HEK293 (cell line): ENCODE data around the gene CMPK1.

ENCODE experiments used
- CTCF ChIA-PET: fragments of 350-600 bp; formaldehyde crosslinking; extraction: SDS; loops from one replicate; lab custom pipeline; 2021; ENCODE audit warnings: antibody characterized with exemption; lab: Yijun Ruan, JAX
- POLR2A ChIA-PET: fragments of 300-600 bp; formaldehyde crosslinking; extraction: SDS; loops from one replicate; lab custom pipeline; 2020; ENCODE audit warnings: antibody characterized with exemption, inconsistent platforms; lab: Yijun Ruan, JAX
- H3K27ac ChIP-seq: fragments of 200-500 bp; sonication (Bioruptor generic); 2 replicates; pipeline ENCODE4 v1.5.1; 2014; ENCODE audit warnings: low read depth, low read length, control low read depth, inconsistent platforms; ENCODE audit errors: extremely low read depth
- H3K36me3 ChIP-seq, 2 experiments: fragments of 200-500 bp in 1 of 2; sonication (Bioruptor generic) in 1 of 2; 1 replicate in 1 of 2; 2 replicates in 1 of 2; pipeline ENCODE4 v1.5.1; 2014 to 2017; ENCODE audit warnings: inconsistent platforms in 2 of 2, low read length in 2 of 2; ENCODE audit not compliant: control insufficient read depth in 2 of 2, insufficient read depth in 1 of 2
- H3K4me1 ChIP-seq: fragments of 200-500 bp; sonication (Bioruptor generic); 2 replicates; pipeline ENCODE4 v1.5.1; 2014; ENCODE audit warnings: mild to moderate bottlenecking, low read length, inconsistent platforms; ENCODE audit not compliant: control insufficient read depth, insufficient read depth
- H3K4me3 ChIP-seq: 2 replicates; pipeline ENCODE4 v1.5.1; 2011; ENCODE audit warnings: low read depth, mild to moderate bottlenecking, control low read depth, low read length, moderate library complexity
- H3K9me3 ChIP-seq: fragments of 200-500 bp; sonication (Bioruptor generic); 2 replicates; pipeline ENCODE4 v1.5.1; 2014; ENCODE audit warnings: low read depth, low read length, inconsistent platforms; ENCODE audit not compliant: control insufficient read depth, insufficient read depth
- BCL11A ChIP-seq: fragments of 450-650 bp; formaldehyde crosslinking; IDR thresholded peaks from 2 replicates; pipeline ENCODE4 v1.5.1; 2016; ENCODE audit warnings: low read depth, missing biosample characterization, missing genetic modification characterization
- GLIS1 ChIP-seq: fragments of 450-650 bp; formaldehyde crosslinking; IDR thresholded peaks from 2 replicates; pipeline ENCODE4 v1.5.1; 2016; ENCODE audit warnings: missing biosample characterization, missing genetic modification characterization
- KLF16 ChIP-seq: fragments of 450-650 bp; formaldehyde crosslinking; IDR thresholded peaks from 2 replicates; pipeline ENCODE4 v1.5.1; 2017; ENCODE audit warnings: missing biosample characterization, missing genetic modification characterization
- KLF17 ChIP-seq: fragments of 450-650 bp; formaldehyde crosslinking; IDR thresholded peaks from 2 replicates; pipeline ENCODE4 v1.5.1; 2016; ENCODE audit warnings: missing biosample characterization, missing genetic modification characterization
- MEIS1 ChIP-seq: sonication (generic); formaldehyde crosslinking; IDR thresholded peaks from 2 replicates; pipeline ENCODE4 v1.8.1; 2022; ENCODE audit warnings: missing genetic modification reagents, mild to moderate bottlenecking, borderline replicate concordance
- SCRT1 ChIP-seq: fragments of 450-650 bp; formaldehyde crosslinking; IDR thresholded peaks from 2 replicates; pipeline ENCODE4 v1.5.1; 2016; ENCODE audit warnings: missing biosample characterization, missing genetic modification characterization, borderline replicate concordance
- ZBTB17 ChIP-seq: fragments of 450-650 bp; formaldehyde crosslinking; IDR thresholded peaks from 2 replicates; pipeline ENCODE4 v1.5.1; 2016; ENCODE audit warnings: missing biosample characterization, missing genetic modification characterization
- ZBTB6 ChIP-seq: fragments of 450-650 bp; formaldehyde crosslinking; IDR thresholded peaks from 2 replicates; pipeline ENCODE4 v1.5.1; 2017; ENCODE audit warnings: missing biosample characterization, missing genetic modification characterization
- ZBTB8A ChIP-seq: fragments of 450-650 bp; formaldehyde crosslinking; IDR thresholded peaks from 2 replicates; pipeline ENCODE4 v1.5.1; 2016; ENCODE audit warnings: missing biosample characterization, missing genetic modification characterization
- ZFP37 ChIP-seq: fragments of 450-650 bp; formaldehyde crosslinking; IDR thresholded peaks from 2 replicates; pipeline ENCODE4 v1.5.1; 2016; ENCODE audit warnings: missing biosample characterization, missing genetic modification characterization
- ZNF266 ChIP-seq: fragments of 450-650 bp; formaldehyde crosslinking; IDR thresholded peaks from 2 replicates; pipeline ENCODE4 v1.5.1; 2016; ENCODE audit warnings: missing biosample characterization, missing genetic modification characterization, low read depth
- ZNF274 ChIP-seq, 2 experiments: fragments of 200-500 bp in 1 of 2; fragments of 450-650 bp in 1 of 2; sonication (Bioruptor generic) in 1 of 2; formaldehyde crosslinking in 1 of 2; IDR thresholded peaks; 2 replicates each; pipeline versions ENCODE4 v1.5.1 to v1.6.1; 2014 to 2016; ENCODE audit warnings: borderline replicate concordance in 1 of 2, inconsistent platforms in 1 of 2, low read length in 1 of 2, missing biosample characterization in 1 of 2, missing genetic modification characterization in 1 of 2
- ZNF292 ChIP-seq: fragments of 450-650 bp; formaldehyde crosslinking; IDR thresholded peaks from 2 replicates; pipeline ENCODE4 v1.5.1; 2016; ENCODE audit warnings: low read depth, missing biosample characterization, missing genetic modification characterization, borderline replicate concordance
- ZNF423 ChIP-seq: fragments of 450-650 bp; formaldehyde crosslinking; IDR thresholded peaks from 2 replicates; pipeline ENCODE4 v1.5.1; 2016; ENCODE audit warnings: missing biosample characterization, missing genetic modification characterization
- ZNF561 ChIP-seq: fragments of 450-650 bp; IDR thresholded peaks from 2 replicates; pipeline ENCODE4 v1.5.1; 2018; ENCODE audit warnings: missing biosample characterization, missing genetic modification characterization, borderline replicate concordance
- ZNF623 ChIP-seq: fragments of 450-650 bp; formaldehyde crosslinking; IDR thresholded peaks from 2 replicates; pipeline ENCODE4 v1.5.1; 2016; ENCODE audit warnings: missing biosample characterization, missing genetic modification characterization
- ZNF664 ChIP-seq: fragments of 450-650 bp; formaldehyde crosslinking; IDR thresholded peaks from 2 replicates; pipeline ENCODE4 v1.5.1; 2016; ENCODE audit warnings: missing biosample characterization, missing genetic modification characterization
- TF ChIP-seq, protein P1 (sequence below): fragments of 450-650 bp; formaldehyde crosslinking; IDR thresholded peaks from 2 replicates; pipeline ENCODE4 v1.5.1; 2016; ENCODE audit warnings: missing biosample characterization, missing genetic modification characterization, borderline replicate concordance
- TF ChIP-seq, protein P2 (sequence below): fragments of 450-650 bp; formaldehyde crosslinking; IDR thresholded peaks from 2 replicates; pipeline ENCODE4 v1.5.1; 2016; ENCODE audit warnings: missing biosample characterization, missing genetic modification characterization
- TF ChIP-seq, protein P3 (sequence below): fragments of 450-650 bp; formaldehyde crosslinking; conservative IDR thresholded peaks from 2 replicates; pipeline ENCODE4 v1.5.1; 2016; ENCODE audit warnings: low read depth, missing biosample characterization, missing genetic modification characterization
- TF ChIP-seq, protein P4 (sequence below): fragments of 450-650 bp; formaldehyde crosslinking; IDR thresholded peaks from 2 replicates; pipeline ENCODE4; 2016; ENCODE audit warnings: missing biosample characterization, missing genetic modification characterization

Gene CMPK1

DNA sequence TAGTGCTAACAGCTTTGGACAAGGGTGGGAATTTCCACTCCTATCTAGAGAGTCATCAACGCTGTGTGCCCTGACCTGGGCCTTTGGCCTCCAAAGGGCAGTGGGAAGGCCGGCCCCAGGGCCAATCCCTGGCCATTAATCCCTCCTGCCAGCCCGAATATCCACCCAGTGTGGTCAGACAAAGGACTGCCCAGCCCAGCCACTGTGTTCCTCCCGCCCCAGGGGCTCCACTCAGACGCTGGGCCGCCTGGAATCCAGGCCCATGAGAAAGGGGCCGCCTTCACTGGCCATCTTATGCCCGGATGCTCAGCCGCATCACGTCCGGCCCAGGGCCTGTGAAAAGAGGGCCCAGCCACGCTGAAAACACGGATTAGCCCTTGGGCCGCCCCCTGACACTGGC is 78.8 kb downstream of the CMPK1 start (continued):
- TF ChIP-seq, protein P1, sequence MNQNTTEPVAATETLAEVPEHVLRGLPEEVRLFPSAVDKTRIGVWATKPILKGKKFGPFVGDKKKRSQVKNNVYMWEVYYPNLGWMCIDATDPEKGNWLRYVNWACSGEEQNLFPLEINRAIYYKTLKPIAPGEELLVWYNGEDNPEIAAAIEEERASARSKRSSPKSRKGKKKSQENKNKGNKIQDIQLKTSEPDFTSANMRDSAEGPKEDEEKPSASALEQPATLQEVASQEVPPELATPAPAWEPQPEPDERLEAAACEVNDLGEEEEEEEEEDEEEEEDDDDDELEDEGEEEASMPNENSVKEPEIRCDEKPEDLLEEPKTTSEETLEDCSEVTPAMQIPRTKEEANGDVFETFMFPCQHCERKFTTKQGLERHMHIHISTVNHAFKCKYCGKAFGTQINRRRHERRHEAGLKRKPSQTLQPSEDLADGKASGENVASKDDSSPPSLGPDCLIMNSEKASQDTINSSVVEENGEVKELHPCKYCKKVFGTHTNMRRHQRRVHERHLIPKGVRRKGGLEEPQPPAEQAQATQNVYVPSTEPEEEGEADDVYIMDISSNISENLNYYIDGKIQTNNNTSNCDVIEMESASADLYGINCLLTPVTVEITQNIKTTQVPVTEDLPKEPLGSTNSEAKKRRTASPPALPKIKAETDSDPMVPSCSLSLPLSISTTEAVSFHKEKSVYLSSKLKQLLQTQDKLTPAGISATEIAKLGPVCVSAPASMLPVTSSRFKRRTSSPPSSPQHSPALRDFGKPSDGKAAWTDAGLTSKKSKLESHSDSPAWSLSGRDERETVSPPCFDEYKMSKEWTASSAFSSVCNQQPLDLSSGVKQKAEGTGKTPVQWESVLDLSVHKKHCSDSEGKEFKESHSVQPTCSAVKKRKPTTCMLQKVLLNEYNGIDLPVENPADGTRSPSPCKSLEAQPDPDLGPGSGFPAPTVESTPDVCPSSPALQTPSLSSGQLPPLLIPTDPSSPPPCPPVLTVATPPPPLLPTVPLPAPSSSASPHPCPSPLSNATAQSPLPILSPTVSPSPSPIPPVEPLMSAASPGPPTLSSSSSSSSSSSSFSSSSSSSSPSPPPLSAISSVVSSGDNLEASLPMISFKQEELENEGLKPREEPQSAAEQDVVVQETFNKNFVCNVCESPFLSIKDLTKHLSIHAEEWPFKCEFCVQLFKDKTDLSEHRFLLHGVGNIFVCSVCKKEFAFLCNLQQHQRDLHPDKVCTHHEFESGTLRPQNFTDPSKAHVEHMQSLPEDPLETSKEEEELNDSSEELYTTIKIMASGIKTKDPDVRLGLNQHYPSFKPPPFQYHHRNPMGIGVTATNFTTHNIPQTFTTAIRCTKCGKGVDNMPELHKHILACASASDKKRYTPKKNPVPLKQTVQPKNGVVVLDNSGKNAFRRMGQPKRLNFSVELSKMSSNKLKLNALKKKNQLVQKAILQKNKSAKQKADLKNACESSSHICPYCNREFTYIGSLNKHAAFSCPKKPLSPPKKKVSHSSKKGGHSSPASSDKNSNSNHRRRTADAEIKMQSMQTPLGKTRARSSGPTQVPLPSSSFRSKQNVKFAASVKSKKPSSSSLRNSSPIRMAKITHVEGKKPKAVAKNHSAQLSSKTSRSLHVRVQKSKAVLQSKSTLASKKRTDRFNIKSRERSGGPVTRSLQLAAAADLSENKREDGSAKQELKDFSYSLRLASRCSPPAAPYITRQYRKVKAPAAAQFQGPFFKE (tag by site-specific recombination) = no peak
- TF ChIP-seq MEIS1 (no peak), ZBTB17 (no peak), KLF17 (tag by site-specific recombination) (no peak)
- TF ChIP-seq, protein P2, sequence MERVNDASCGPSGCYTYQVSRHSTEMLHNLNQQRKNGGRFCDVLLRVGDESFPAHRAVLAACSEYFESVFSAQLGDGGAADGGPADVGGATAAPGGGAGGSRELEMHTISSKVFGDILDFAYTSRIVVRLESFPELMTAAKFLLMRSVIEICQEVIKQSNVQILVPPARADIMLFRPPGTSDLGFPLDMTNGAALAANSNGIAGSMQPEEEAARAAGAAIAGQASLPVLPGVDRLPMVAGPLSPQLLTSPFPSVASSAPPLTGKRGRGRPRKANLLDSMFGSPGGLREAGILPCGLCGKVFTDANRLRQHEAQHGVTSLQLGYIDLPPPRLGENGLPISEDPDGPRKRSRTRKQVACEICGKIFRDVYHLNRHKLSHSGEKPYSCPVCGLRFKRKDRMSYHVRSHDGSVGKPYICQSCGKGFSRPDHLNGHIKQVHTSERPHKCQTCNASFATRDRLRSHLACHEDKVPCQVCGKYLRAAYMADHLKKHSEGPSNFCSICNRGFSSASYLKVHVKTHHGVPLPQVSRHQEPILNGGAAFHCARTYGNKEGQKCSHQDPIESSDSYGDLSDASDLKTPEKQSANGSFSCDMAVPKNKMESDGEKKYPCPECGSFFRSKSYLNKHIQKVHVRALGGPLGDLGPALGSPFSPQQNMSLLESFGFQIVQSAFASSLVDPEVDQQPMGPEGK (tag by site-specific recombination) = no peak

- H3K36me3 ChIP-seq = no peaks in the 10 kb centered on the region
- H3K27ac ChIP-seq = no peak within 1 kb of the TSS
- POLR2A ChIA-PET = no interaction called here
- peak within 1 kb of the TSS; percentile 10; the same call in 1 of the 2 replicates for H3K4me3 ChIP-seq
- H3K9me3 ChIP-seq = no peaks in the 10 kb centered on the region
- CTCF ChIA-PET = interaction anchor here (0.8 to 1.6 kb wide), 3 partner anchors 8 to 26 kb away, joined by 3 to 13 read pairs (median 4); no protein-coding TSS in a partner anchor
- no peaks in the 10 kb centered on the region for H3K4me1 ChIP-seq
- no peak for TF ChIP-seq BCL11A
- no peak for TF ChIP-seq ZNF664
- TF ChIP-seq SCRT1 (tag by site-specific recombination) = no peak
- TF ChIP-seq ZNF423 (tag by site-specific recombination) = no peak
- TF ChIP-seq ZNF274 (IDR thresholded peaks at IDR 0.05; ENCODE audit: low read length) = no peak
- no peak for TF ChIP-seq ZNF274 (tag by site-specific recombination; IDR thresholded peaks at IDR 0.05; ENCODE audit: borderline replicate concordance)
- TF ChIP-seq ZNF623 (tag by site-specific recombination) = no peak
- no peak for TF ChIP-seq ZBTB8A (tag by site-specific recombination)
- TF ChIP-seq ZBTB6 (tag by site-specific recombination) = no peak
- TF ChIP-seq ZNF561 = no peak
- TF ChIP-seq ZFP37 = no peak
- TF ChIP-seq KLF16 (tag by site-specific recombination) = no peak
- TF ChIP-seq, protein P3, sequence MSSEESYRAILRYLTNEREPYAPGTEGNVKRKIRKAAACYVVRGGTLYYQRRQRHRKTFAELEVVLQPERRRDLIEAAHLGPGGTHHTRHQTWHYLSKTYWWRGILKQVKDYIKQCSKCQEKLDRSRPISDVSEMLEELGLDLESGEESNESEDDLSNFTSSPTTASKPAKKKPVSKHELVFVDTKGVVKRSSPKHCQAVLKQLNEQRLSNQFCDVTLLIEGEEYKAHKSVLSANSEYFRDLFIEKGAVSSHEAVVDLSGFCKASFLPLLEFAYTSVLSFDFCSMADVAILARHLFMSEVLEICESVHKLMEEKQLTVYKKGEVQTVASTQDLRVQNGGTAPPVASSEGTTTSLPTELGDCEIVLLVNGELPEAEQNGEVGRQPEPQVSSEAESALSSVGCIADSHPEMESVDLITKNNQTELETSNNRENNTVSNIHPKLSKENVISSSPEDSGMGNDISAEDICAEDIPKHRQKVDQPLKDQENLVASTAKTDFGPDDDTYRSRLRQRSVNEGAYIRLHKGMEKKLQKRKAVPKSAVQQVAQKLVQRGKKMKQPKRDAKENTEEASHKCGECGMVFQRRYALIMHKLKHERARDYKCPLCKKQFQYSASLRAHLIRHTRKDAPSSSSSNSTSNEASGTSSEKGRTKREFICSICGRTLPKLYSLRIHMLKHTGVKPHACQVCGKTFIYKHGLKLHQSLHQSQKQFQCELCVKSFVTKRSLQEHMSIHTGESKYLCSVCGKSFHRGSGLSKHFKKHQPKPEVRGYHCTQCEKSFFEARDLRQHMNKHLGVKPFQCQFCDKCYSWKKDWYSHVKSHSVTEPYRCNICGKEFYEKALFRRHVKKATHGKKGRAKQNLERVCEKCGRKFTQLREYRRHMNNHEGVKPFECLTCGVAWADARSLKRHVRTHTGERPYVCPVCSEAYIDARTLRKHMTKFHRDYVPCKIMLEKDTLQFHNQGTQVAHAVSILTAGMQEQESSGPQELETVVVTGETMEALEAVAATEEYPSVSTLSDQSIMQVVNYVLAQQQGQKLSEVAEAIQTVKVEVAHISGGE (tag by site-specific recombination) = no peak
- TF ChIP-seq, protein P4, sequence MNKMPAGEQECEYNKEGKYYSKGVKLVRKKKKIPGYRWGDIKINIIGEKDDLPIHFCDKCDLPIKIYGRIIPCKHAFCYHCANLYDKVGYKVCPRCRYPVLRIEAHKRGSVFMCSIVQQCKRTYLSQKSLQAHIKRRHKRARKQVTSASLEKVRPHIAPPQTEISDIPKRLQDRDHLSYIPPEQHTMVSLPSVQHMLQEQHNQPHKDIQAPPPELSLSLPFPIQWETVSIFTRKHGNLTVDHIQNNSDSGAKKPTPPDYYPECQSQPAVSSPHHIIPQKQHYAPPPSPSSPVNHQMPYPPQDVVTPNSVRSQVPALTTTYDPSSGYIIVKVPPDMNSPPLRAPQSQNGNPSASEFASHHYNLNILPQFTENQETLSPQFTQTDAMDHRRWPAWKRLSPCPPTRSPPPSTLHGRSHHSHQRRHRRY = no peak
- TF ChIP-seq GLIS1 (tag by site-specific recombination) = no peak
- TF ChIP-seq ZNF266 = no peak
- TF ChIP-seq ZNF292 (tag by site-specific recombination) = no peak
Measured at GRCh38 chr1:47415728-47416318, 82.2 kb downstream of the CMPK1 start, which contains the start of gene FOXE3. Gene FOXE3 (plus strand): TSS chr1:47416285. CDS start chr1:47416316, 31 bp downstream.
